GM18508 (cell line): ENCODE data around the gene ABI3.
"Not testable (repeated sequence)": the region's sequence is repeated elsewhere in the genome, so short reads cannot be mapped to it uniquely, and the experiment has no call there.

Source experiments
- ATAC-seq: cut with Tn5 transposase; IDR thresholded peaks from one replicate; pipeline ENCODE4 v1.9.1; 2021; ENCODE audit warnings: moderate number of reproducible peaks; ENCODE audit not compliant: insufficient read depth, unreplicated experiment

Gene ABI3

GRCh38 chr17:49247944-49248343 is 37.4 kb downstream of the ABI3 start:
- ATAC-seq, result no peak

DNA sequence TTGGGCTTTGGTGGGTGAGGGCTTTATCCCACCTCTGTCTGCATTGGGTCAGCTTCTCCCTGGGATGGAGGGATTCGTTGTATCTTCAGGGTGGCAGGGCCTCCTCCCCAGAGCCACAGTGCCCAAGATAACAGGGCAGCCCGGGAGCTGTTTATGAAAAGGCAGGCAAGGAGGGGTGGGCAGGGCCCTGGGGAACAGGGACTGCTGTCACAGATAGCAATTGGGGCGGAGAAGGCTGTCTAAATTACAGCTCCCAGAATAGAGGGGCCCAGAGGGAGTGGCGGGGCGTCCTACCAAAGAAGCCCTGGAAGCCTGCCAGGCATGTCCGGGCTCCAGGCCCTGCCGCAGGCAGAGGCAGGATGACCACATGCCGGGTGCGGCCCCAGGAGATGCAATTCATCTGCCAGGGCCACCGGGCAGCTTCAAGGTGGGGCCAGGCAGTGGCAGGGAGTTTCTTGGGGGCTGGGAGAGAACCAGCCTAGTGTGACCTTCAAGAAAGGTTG is 38.8 kb downstream of the ABI3 start:
- no peak for ATAC-seq

GRCh38 chr17:49249890-49250522 is 39.5 kb downstream of the ABI3 start:
- no peak for ATAC-seq

DNA sequence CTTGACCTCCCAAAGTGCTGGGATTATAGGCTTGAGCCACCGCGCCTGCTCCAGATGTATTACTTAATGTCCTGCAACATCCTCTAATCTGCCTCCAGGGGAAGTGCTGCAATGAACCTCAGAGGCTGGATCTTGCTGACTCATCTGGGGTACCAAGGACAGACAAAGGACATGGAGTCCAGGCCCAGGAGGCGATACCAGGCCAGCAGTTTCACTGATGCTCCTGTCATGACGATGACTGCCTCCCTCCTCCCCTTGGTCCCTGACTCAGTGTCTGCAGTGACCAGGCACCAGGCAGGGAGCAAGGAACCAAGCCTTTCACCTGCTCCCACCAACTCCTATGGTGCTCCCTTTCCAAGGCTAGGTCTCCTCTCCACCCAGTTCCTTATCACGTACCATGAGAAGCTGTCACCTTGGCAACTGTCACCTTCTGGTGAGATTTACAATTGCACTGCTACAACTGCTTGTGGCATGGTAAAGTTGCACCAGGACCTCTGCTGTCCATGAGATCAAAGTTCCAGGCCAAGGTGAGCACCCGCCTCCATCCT is 41.7 kb downstream of the ABI3 start:
- no peak for ATAC-seq

GRCh38 chr17:49254066-49254465 is 43.6 kb downstream of the ABI3 start:
- ATAC-seq, result no peak

DNA sequence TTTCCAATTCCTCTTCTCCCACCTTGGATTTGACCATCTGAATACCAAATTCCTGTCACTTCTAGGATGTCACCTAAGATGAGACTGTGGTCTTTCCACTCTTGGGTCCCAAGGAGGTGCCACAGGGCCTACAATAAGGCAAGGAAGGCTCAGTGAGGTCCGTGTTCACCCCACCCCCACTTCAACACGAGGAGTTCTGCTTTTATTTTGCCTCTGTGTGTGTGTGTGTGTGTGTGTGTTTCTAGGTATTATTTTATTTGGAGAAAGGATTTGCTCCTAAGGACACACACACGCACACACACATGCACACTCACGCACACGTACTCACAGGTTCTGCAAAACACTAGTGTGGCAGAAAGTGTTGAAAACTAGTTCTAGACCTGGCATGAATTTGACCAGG is 44.6 kb downstream of the ABI3 start:
- no peak for ATAC-seq

DNA sequence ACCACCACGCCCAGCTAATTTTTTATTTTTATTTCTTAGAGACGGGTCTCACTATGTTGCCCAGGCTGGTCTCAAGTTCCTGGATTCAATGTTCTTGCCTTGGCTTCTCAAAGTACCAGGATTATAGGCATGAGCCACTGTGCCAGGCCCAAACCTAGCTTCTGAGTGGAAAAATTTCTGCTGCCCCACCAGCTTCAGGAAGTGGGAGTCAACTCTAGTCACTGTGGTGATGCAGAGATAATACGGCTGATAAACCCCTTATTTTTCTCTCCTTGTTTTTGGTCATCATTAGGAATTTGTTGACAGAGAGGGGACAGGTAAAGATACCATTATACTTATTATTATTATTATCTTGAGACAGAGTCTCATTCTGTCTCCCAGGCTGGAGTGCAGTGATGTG is 47.9 kb downstream of the ABI3 start:
- no peak for ATAC-seq

- ATAC-seq, result no peak
Measured at GRCh38 chr17:49259663-49260010, 49.1 kb downstream of the ABI3 start.

GRCh38 chr17:49260011-49260816 is 49.7 kb downstream of the ABI3 start:
- no peak for ATAC-seq

- ATAC-seq, result no peak
Measured at GRCh38 chr17:49260817-49261291, 50.3 kb downstream of the ABI3 start.

GRCh38 chr17:49261540-49261939 is 51.0 kb downstream of the ABI3 start:
- not testable (repeated sequence) for ATAC-seq

- ATAC-seq, result no peak
Measured at GRCh38 chr17:49266233-49266632, 55.7 kb downstream of the ABI3 start.

- no peak for ATAC-seq
Measured at GRCh38 chr17:49267912-49268311, 57.4 kb downstream of the ABI3 start.

DNA sequence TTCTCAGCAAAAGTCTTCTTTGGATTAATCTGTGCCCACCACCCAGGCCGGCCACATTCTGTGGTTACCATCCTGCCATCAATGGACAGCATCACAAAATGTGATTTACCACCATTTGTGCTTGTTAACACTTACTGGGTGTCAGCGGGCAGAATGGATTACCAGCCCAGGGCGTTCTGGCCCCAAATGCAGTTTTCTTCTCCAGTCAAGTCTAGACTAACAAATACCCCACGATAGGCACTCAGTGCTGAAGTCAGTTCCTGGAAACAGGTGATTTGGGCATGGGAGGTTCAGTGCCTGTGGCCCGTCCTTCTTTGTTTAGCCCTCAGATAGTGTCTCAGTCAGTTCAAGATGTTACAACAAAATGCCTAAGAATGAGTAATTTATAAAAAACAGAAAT is 58.8 kb downstream of the ABI3 start:
- ATAC-seq, result no peak
